ENCODE data around the gene PPM1L. TPM values are rescaled to one million over a fixed set of nuclear protein-coding genes. Genes with fewer than 3 reads are reported as not detected.

PPM1L gene
- total and polyA plus RNA-seq, 2 donors (not counting 1 experiment from before 2014, with no cell fraction given) = 1.1 to 12.0 TPM

DNA sequence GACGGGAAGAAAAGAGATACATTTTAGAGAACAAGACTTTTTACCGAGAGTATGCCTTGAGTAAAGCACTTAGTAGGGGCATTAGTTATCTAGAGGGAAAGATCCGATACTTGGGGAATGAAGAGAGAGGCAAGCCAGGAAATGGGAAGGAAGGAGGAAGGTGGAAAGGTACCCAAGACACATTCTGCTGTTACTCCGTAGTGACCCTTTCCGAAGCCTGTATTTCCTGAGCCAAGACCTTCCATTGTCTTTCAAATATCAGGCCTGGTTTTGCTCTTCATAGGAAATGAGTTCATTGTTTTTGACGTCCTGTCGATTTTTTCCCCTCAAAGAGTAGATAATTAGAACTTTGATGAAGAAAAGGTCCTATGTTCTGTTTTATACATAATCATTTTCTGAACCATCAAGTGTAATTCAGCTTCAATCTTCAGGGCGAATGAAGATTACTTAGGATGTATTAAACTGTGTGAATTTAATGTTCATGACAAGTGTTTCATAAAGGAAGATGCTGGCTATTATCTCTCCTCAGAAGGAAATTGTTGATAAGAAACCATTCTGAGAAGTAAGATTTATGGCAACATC is 95.7 kb downstream of the PPM1L start:
- H3K4me3 ChIP-seq (ENCODE audit: control extremely low read depth in 1 of 5, extremely low read depth in 1 of 5, insufficient read depth in 1 of 5, low read depth in 2 of 5, low read length in 4 of 5) = no peak overlapping the region
- H3K27me3 Mint-ChIP-seq = peaks cover 9% of the 10 kb centered on the region
- no peak overlapping the region for H2AFZ ChIP-seq (ENCODE audit: insufficient read depth, low read depth, low read length, poor library complexity, severe bottlenecking)
- no peaks in the 10 kb centered on the region for H4K20me1 ChIP-seq (ENCODE audit: control insufficient read depth, insufficient read depth, low read length, poor library complexity, severe bottlenecking)
- H3K4me1 Mint-ChIP-seq = no peaks in the 10 kb centered on the region
- H3K36me3 ChIP-seq (replicated peaks in 1 of 2; ENCODE audit: control extremely low read depth in 1 of 2, control insufficient read depth in 1 of 2, extremely low read depth in 1 of 2, insufficient read depth in 2 of 2, low read length in 1 of 2) = no peaks in the 10 kb centered on the region
- ChIA-PET CTCF (no interaction called here), POLR2A (no interaction called here)
- 100% methylated on average over 3 of the region's 8 CpGs for WGBS (ENCODE audit: insufficient coverage)
- no peak overlapping the region for H3K27ac Mint-ChIP-seq
- H3K79me2 ChIP-seq (ENCODE audit: control insufficient read depth, insufficient read depth, low read length) = no peaks in the 10 kb centered on the region
- no peaks in the 10 kb centered on the region for H3K9me3 ChIP-seq (ENCODE audit: control extremely low read depth in 1 of 3, control insufficient read depth in 2 of 3, insufficient read depth in 1 of 3, low read length in 2 of 3)
- no peak overlapping the region for H3K4me2 ChIP-seq (replicated peaks; ENCODE audit: low read depth, low read length, poor library complexity, severe bottlenecking)
- no peak overlapping the region for H3K9ac ChIP-seq (ENCODE audit: low read length)
- TF ChIP-seq EZH2 (IDR thresholded peaks at IDR 0.05; ENCODE audit: borderline replicate concordance, insufficient read depth, low read depth, low read length, poor library complexity, severe bottlenecking) (no peak), CTCF (IDR thresholded peaks at IDR 0.05) (no peak)
- H3K4me3 Mint-ChIP-seq = no peak overlapping the region
- ATAC-seq (ENCODE audit: low read depth) (no peak), DNase-seq (no peak)
- no peaks in the 10 kb centered on the region for H3K27me3 ChIP-seq (replicated peaks in 1 of 4; ENCODE audit: control extremely low read depth in 1 of 4, control insufficient read depth in 3 of 4, insufficient read depth in 4 of 4, low read length in 3 of 4)
- no peak overlapping the region for H3K27ac ChIP-seq (ENCODE audit: low read length in 2 of 2)
- no peaks in the 10 kb centered on the region for H3K4me1 ChIP-seq (ENCODE audit: control insufficient read depth in 2 of 2, insufficient read depth in 2 of 2, low read length in 2 of 2)
- peaks cover 7% of the 10 kb centered on the region for H3K9me3 Mint-ChIP-seq (ENCODE audit: insufficient read depth)
- intact Hi-C loops (cut with micrococcal nuclease) = no loop called here

DNA sequence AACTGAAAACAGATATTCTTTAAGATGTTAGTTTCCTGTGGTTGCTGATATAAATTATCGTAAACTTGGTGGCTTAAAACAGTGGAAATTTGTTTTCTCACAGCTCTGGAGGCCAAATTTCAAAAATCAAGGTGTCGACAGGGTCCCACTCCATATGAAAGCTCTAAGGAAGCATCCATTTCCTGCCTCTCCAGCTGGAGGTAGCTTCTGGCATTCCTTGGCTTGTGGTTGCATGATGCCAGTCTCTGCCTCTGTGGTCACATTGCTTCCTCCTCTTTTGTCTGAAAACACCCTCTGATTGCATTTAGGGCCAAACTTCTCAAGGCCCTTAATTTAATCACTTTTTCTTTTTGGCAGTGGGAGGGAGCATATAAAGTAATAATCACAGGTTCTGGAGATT is 96.8 kb downstream of the PPM1L start:
- WGBS (ENCODE audit: insufficient coverage) = 14% methylated on average over 1 of the region's 2 CpGs
- H3K4me1 Mint-ChIP-seq = no peaks in the 10 kb centered on the region
- POLR2A ChIA-PET = no interaction called here

More for the DNA sequence above, 96.8 kb downstream of the PPM1L start:
- TF ChIP-seq EZH2 (IDR thresholded peaks at IDR 0.05; ENCODE audit: borderline replicate concordance, insufficient read depth, low read depth, low read length, poor library complexity, severe bottlenecking) = no peak
- TF ChIP-seq CTCF (IDR thresholded peaks at IDR 0.05) = no peak
- H3K27me3 Mint-ChIP-seq = peaks cover 9% of the 10 kb centered on the region
- Histone ChIP-seq H3K27me3 (replicated peaks in 1 of 4; ENCODE audit: control extremely low read depth in 1 of 4, control insufficient read depth in 3 of 4, insufficient read depth in 4 of 4, low read length in 3 of 4) (no peaks in the 10 kb centered on the region), H3K9me3 (ENCODE audit: control extremely low read depth in 1 of 3, control insufficient read depth in 2 of 3, insufficient read depth in 1 of 3, low read length in 2 of 3) (no peaks in the 10 kb centered on the region), H3K36me3 (replicated peaks in 1 of 2; ENCODE audit: control extremely low read depth in 1 of 2, control insufficient read depth in 1 of 2, extremely low read depth in 1 of 2, insufficient read depth in 2 of 2, low read length in 1 of 2) (no peaks in the 10 kb centered on the region), H3K9ac (ENCODE audit: low read length) (no peak overlapping the region), H3K79me2 (ENCODE audit: control insufficient read depth, insufficient read depth, low read length) (no peaks in the 10 kb centered on the region), H2AFZ (ENCODE audit: insufficient read depth, low read depth, low read length, poor library complexity, severe bottlenecking) (no peak overlapping the region), H3K4me3 (ENCODE audit: control extremely low read depth in 1 of 5, extremely low read depth in 1 of 5, insufficient read depth in 1 of 5, low read depth in 2 of 5, low read length in 4 of 5) (no peak overlapping the region), H4K20me1 (ENCODE audit: control insufficient read depth, insufficient read depth, low read length, poor library complexity, severe bottlenecking) (no peaks in the 10 kb centered on the region), H3K27ac (ENCODE audit: low read length in 2 of 2) (no peak overlapping the region), H3K4me1 (ENCODE audit: control insufficient read depth in 2 of 2, insufficient read depth in 2 of 2, low read length in 2 of 2) (no peaks in the 10 kb centered on the region), H3K4me2 (replicated peaks; ENCODE audit: low read depth, low read length, poor library complexity, severe bottlenecking) (no peak overlapping the region)
- intact Hi-C loops (cut with micrococcal nuclease) = no loop called here
- H3K4me3 Mint-ChIP-seq = no peak overlapping the region
- ATAC-seq (ENCODE audit: low read depth) (no peak), DNase-seq (no peak)
- peaks cover 7% of the 10 kb centered on the region for H3K9me3 Mint-ChIP-seq (ENCODE audit: insufficient read depth)
- CTCF ChIA-PET = no interaction called here
- no peak overlapping the region for H3K27ac Mint-ChIP-seq

All from B cell (primary cell).